ENCODE measurements around the gene SLC4A4.

The SLC4A4 gene

DNA sequence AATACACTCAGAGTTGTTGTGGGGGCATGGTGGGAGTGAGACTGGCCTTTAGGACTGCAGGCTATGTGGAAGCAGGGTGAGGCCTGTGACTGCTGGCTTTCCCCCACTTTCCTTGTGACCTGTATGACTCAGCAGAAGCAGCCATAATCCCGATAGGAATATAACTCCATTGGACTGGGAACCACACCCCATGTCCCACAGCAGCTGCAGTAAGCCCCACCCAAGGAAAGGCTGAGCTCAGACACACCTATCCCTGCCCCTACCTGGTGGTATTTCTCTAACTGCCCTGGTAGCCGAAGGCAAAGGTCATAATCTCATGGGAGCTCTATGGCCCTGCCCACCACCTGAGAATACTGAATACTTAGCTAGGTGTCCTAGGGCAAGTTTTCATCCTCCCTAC is 275.8 kb downstream of the SLC4A4 start:
- H3F3A ChIP-seq (ENCODE audit: insufficient read depth, low read length): no peaks in the 10 kb centered on the region
- H3K36me3 ChIP-seq (ENCODE audit: insufficient read depth, low read length): no peaks in the 10 kb centered on the region
- no peaks in the 10 kb centered on the region for H3K9me3 ChIP-seq (ENCODE audit: low read length)
- TF ChIP-seq, protein P1, sequence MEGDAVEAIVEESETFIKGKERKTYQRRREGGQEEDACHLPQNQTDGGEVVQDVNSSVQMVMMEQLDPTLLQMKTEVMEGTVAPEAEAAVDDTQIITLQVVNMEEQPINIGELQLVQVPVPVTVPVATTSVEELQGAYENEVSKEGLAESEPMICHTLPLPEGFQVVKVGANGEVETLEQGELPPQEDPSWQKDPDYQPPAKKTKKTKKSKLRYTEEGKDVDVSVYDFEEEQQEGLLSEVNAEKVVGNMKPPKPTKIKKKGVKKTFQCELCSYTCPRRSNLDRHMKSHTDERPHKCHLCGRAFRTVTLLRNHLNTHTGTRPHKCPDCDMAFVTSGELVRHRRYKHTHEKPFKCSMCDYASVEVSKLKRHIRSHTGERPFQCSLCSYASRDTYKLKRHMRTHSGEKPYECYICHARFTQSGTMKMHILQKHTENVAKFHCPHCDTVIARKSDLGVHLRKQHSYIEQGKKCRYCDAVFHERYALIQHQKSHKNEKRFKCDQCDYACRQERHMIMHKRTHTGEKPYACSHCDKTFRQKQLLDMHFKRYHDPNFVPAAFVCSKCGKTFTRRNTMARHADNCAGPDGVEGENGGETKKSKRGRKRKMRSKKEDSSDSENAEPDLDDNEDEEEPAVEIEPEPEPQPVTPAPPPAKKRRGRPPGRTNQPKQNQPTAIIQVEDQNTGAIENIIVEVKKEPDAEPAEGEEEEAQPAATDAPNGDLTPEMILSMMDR (IDR thresholded peaks at IDR 0.05; ENCODE audit: low read length): no peak
- no peak for TF ChIP-seq EZH2 (IDR thresholded peaks at IDR 0.05; ENCODE audit: borderline replicate concordance, low read length)
- H3K4me3 ChIP-seq (ENCODE audit: low read depth, low read length, poor library complexity, severe bottlenecking): no peak overlapping the region
- no peak overlapping the region for H3K9ac ChIP-seq (ENCODE audit: low read length)
- H3K9me2 ChIP-seq (ENCODE audit: low read depth, low read length): no peaks in the 10 kb centered on the region
- no peak overlapping the region for H2AFZ ChIP-seq (ENCODE audit: low read length)
- no peaks in the 10 kb centered on the region for H3K79me2 ChIP-seq (ENCODE audit: insufficient read depth, low read length)
- H3K4me1 ChIP-seq (ENCODE audit: insufficient read depth, low read length, severe bottlenecking): no peaks in the 10 kb centered on the region
- no peaks in the 10 kb centered on the region for H3K27me3 ChIP-seq (ENCODE audit: insufficient read depth, low read length)
- no peak overlapping the region for H3K4me2 ChIP-seq (ENCODE audit: low read length)
- H3K27ac ChIP-seq (ENCODE audit: low read depth, low read length, poor library complexity, severe bottlenecking): no peak overlapping the region
- no peaks in the 10 kb centered on the region for H4K20me1 ChIP-seq (ENCODE audit: insufficient read depth, low read length)

DNA sequence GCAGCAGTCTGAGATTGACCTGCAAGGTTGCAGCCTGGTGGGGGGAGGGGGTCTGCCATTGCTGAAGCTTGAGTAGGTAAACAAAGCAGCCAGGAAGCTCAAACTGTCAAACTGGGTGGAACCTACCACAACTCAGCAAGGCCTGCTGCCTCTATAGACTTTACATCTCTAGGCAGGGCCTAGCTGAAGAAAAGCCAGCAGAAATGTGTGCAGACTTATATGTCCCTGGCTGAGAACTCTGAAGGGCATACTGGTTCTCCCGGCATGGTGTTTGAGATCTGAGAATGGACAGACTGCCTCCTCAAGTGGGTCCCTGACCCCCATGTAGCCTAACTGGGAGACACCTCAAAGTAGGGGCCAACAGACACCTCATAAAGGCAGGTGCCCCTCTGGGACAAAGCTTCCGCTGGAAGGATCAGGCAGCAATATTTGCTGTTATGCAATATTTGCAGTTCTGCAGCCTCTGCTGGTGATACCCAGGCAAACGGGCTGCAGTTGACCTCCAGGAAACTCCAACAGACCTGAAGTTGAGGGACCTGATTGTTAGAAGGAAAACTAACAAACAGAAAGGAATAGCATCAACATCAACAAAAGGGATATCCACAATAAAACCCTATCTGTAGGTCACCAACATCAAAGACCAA is 277.5 kb downstream of the SLC4A4 start:
- Histone ChIP-seq H3K27ac (ENCODE audit: low read depth, low read length, poor library complexity, severe bottlenecking) (no peak overlapping the region), H3K4me3 (ENCODE audit: low read depth, low read length, poor library complexity, severe bottlenecking) (no peak overlapping the region), H3K9ac (ENCODE audit: low read length) (no peak overlapping the region), H3F3A (ENCODE audit: insufficient read depth, low read length) (no peaks in the 10 kb centered on the region), H2AFZ (ENCODE audit: low read length) (no peak overlapping the region), H4K20me1 (ENCODE audit: insufficient read depth, low read length) (no peaks in the 10 kb centered on the region), H3K4me2 (ENCODE audit: low read length) (no peak overlapping the region), H3K9me3 (ENCODE audit: low read length) (no peaks in the 10 kb centered on the region), H3K79me2 (ENCODE audit: insufficient read depth, low read length) (no peaks in the 10 kb centered on the region), H3K36me3 (ENCODE audit: insufficient read depth, low read length) (no peaks in the 10 kb centered on the region), H3K4me1 (ENCODE audit: insufficient read depth, low read length, severe bottlenecking) (no peaks in the 10 kb centered on the region), H3K27me3 (ENCODE audit: insufficient read depth, low read length) (no peaks in the 10 kb centered on the region), H3K9me2 (ENCODE audit: low read depth, low read length) (no peaks in the 10 kb centered on the region)
- no peak for TF ChIP-seq EZH2 (IDR thresholded peaks at IDR 0.05; ENCODE audit: borderline replicate concordance, low read length)
- TF ChIP-seq, protein P1 (IDR thresholded peaks at IDR 0.05; ENCODE audit: low read length): no peak
